GM18951 (cell line): ENCODE results near the gene LPAR2.

ENCODE experiments used
- POLR2A ChIP-seq: IDR thresholded peaks from 4 replicates; pipeline ENCODE4 v1.6.1; 2011; ENCODE audit warnings: mild to moderate bottlenecking; ENCODE audit not compliant: insufficient read length, insufficient read depth; ENCODE audit errors: extremely low read depth
- in situ Hi-C: fragments of 300-500 bp; cut with MboI; formaldehyde crosslinking; loops from one replicate; pipeline ENCODE4 v1.12.0; 2022; ENCODE audit warnings: low sequenced_read_pairs, mixed read lengths, inconsistent platforms; ENCODE audit not compliant: unreplicated experiment

LPAR2 gene

GRCh38 chr19:19647037-19647835 is 19.2 kb upstream of the LPAR2 start:
- TF ChIP-seq POLR2A, result no peak
- in situ Hi-C loops, result loop anchor here (25.0 kb wide), 1 partner anchor 285 kb away; no protein-coding TSS in a partner anchor

- in situ Hi-C loops, result loop anchor here (25.0 kb wide), 1 partner anchor 283 kb away; no protein-coding TSS in a partner anchor
These were observed 17.3 kb upstream of the LPAR2 start for GRCh38 chr19:19645233-19645870.

GRCh38 chr19:19644054-19644388 is 16.0 kb upstream of the LPAR2 start:
- in situ Hi-C loops, result loop anchor here (5.0 to 25.0 kb wide), 2 partner anchors 112 to 282 kb away; no protein-coding TSS in a partner anchor
- TF ChIP-seq POLR2A, result no peak

More at GRCh38 chr19:19645233-19645870, 17.3 kb upstream of the LPAR2 start:
- TF ChIP-seq POLR2A, result no peak

GRCh38 chr19:19643158-19644053 is 15.4 kb upstream of the LPAR2 start, which contains the start of gene GMIP:
Gene GMIP, minus strand, starts transcription at chr19:19643657. Its CDS starts 128 bp downstream, at chr19:19643529.
- peak; percentile 78 for TF ChIP-seq POLR2A
- in situ Hi-C loops, result loop anchor here (5.0 to 25.0 kb wide), 2 partner anchors 111 to 281 kb away; no protein-coding TSS in a partner anchor

- in situ Hi-C loops, result loop anchor here (5.0 to 25.0 kb wide), 2 partner anchors 110 to 280 kb away; no protein-coding TSS in a partner anchor
- no peak for TF ChIP-seq POLR2A
These were observed 14.6 kb upstream of the LPAR2 start for GRCh38 chr19:19642506-19643157.

- in situ Hi-C loops, result loop anchor here (25.0 kb wide), 1 partner anchor 275 kb away; no protein-coding TSS in a partner anchor
- TF ChIP-seq POLR2A, result no peak
These were observed 9.7 kb upstream of the LPAR2 start for GRCh38 chr19:19637523-19638251.

- TF ChIP-seq POLR2A, result no peak
- in situ Hi-C loops, result loop anchor here (25.0 kb wide), 1 partner anchor 275 kb away; no protein-coding TSS in a partner anchor
These were observed 9.1 kb upstream of the LPAR2 start for GRCh38 chr19:19637186-19637522.

- TF ChIP-seq POLR2A, result no peak
- in situ Hi-C loops, result loop anchor here (25.0 kb wide), 1 partner anchor 274 kb away; no protein-coding TSS in a partner anchor
These were observed 8.7 kb upstream of the LPAR2 start for GRCh38 chr19:19636573-19637185.

- in situ Hi-C loops, result loop anchor here (25.0 kb wide), 1 partner anchor 273 kb away; no protein-coding TSS in a partner anchor
- TF ChIP-seq POLR2A, result no peak
These were observed 7.3 kb upstream of the LPAR2 start for GRCh38 chr19:19635313-19635702.

- TF ChIP-seq POLR2A, result no peak
- in situ Hi-C loops, result loop anchor here (25.0 kb wide), 1 partner anchor 272 kb away; no protein-coding TSS in a partner anchor
These were observed 6.7 kb upstream of the LPAR2 start for GRCh38 chr19:19634516-19635312.

GRCh38 chr19:19633711-19634515 is 5.9 kb upstream of the LPAR2 start:
- no peak for TF ChIP-seq POLR2A
- in situ Hi-C loops, result loop anchor here (25.0 kb wide), 1 partner anchor 272 kb away; no protein-coding TSS in a partner anchor
